Ishikawa (cell line): ENCODE data around the gene KRT7.
A peak's percentile ranks its signal among the peaks of the same experiment; 100 is the strongest.

Source experiments
- CEBPB ChIP-seq: IDR thresholded peaks from 2 replicates; pipeline ENCODE4 v1.6.1; 2012
- CREB1 ChIP-seq: IDR thresholded peaks from 2 replicates; pipeline ENCODE4 v1.6.1; 2012; ENCODE audit warnings: low read depth
- EGR1 ChIP-seq: IDR thresholded peaks from 2 replicates; pipeline ENCODE4 v1.6.1; 2012
- EP300 ChIP-seq: IDR thresholded peaks from 2 replicates; pipeline ENCODE4 v1.6.1; 2012; ENCODE audit warnings: borderline replicate concordance
- FOXM1 ChIP-seq: IDR thresholded peaks from 2 replicates; pipeline ENCODE4 v1.6.1; 2012; ENCODE audit warnings: low read depth, borderline replicate concordance
- NFIC ChIP-seq: IDR thresholded peaks from 2 replicates; pipeline ENCODE4 v1.6.1; 2012
- RAD21 ChIP-seq: IDR thresholded peaks from 2 replicates; pipeline ENCODE4 v1.6.1; 2012; ENCODE audit warnings: low read depth
- REST ChIP-seq: IDR thresholded peaks from 2 replicates; pipeline ENCODE4 v1.6.1; 2012; ENCODE audit warnings: low read depth, mild to moderate bottlenecking
- TAF1 ChIP-seq: IDR thresholded peaks from 2 replicates; pipeline ENCODE4 v1.6.1; 2012; ENCODE audit warnings: low read depth, mild to moderate bottlenecking
- TCF12 ChIP-seq: IDR thresholded peaks from 2 replicates; pipeline ENCODE4 v1.6.1; 2012; ENCODE audit warnings: low read depth
- TEAD4 ChIP-seq: IDR thresholded peaks from 2 replicates; pipeline ENCODE4 v1.6.1; 2012
- YY1 ChIP-seq: IDR thresholded peaks from 2 replicates; pipeline ENCODE4 v1.6.1; 2012; ENCODE audit warnings: low read depth
- ZBTB7A ChIP-seq: IDR thresholded peaks from 2 replicates; pipeline ENCODE4 v1.6.1; 2012; ENCODE audit warnings: low read depth
- TF ChIP-seq, protein P1 (sequence below): IDR thresholded peaks from 2 replicates; pipeline ENCODE4 v1.6.1; 2012
- TF ChIP-seq, protein P2 (sequence below): IDR thresholded peaks from 2 replicates; pipeline ENCODE4 v1.6.1; 2012

Gene KRT7

DNA sequence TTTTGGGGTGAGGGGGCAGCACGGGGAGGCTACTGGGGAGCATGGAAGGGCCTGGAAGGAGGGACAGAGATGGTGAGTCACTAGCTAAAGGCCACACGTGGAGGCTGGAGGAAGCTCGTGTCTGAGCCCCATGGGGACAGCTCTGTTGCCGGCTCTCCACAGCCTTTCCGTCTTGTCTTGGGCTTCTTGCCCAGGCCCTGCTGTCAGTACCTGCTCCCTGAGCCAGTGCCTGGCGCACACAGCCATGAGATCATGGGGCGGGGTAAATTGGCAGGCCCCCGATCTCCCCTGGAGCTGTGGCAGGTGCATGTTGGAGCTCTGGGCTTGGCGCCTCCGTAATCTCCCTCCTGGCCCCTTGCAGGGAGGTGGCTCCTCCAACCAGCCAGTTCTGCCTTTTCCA lies 25.1 kb upstream of the KRT7 start:
- peak; percentile 100 for TF ChIP-seq TCF12
- TF ChIP-seq ZBTB7A = peak; percentile 87
- peak; percentile 47; the same call in 1 of the 2 replicates for TF ChIP-seq RAD21
- TF ChIP-seq TAF1 = no peak; the same call in 1 of the 2 replicates
- no peak; the same call in 1 of the 2 replicates for TF ChIP-seq REST
- no peak for TF ChIP-seq CREB1
- 0 out of 2 replicates have a peak, but pooled peaks have one; percentile 34 for TF ChIP-seq EGR1
- TF ChIP-seq, protein P1, sequence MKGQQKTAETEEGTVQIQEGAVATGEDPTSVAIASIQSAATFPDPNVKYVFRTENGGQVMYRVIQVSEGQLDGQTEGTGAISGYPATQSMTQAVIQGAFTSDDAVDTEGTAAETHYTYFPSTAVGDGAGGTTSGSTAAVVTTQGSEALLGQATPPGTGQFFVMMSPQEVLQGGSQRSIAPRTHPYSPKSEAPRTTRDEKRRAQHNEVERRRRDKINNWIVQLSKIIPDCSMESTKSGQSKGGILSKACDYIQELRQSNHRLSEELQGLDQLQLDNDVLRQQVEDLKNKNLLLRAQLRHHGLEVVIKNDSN = peak; percentile 69
- peak; percentile 67; the same call in 1 of the 2 replicates for TF ChIP-seq YY1
- TF ChIP-seq NFIC = peak; percentile 100
- TF ChIP-seq CEBPB = peak; percentile 26; the same call in 1 of the 2 replicates
- TF ChIP-seq, protein P2, sequence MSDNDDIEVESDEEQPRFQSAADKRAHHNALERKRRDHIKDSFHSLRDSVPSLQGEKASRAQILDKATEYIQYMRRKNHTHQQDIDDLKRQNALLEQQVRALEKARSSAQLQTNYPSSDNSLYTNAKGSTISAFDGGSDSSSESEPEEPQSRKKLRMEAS = peak; percentile 97
- TF ChIP-seq EP300 = peak; percentile 98
- peak; percentile 87 for TF ChIP-seq TEAD4
- TF ChIP-seq FOXM1 = peak; percentile 90

GRCh38 chr12:52208424-52209165 lies 24.4 kb upstream of the KRT7 start:
- TF ChIP-seq ZBTB7A = no peak
- TF ChIP-seq, protein P2 = no peak
- TF ChIP-seq TEAD4 = no peak
- no peak for TF ChIP-seq YY1
- TF ChIP-seq, protein P1 = peak; percentile 63
- peak; percentile 17; the same call in 1 of the 2 replicates for TF ChIP-seq TAF1
- TF ChIP-seq TCF12 = no peak

- no peak for TF ChIP-seq EGR1
- no peak for TF ChIP-seq TAF1
- TF ChIP-seq, protein P2 = no peak
- TF ChIP-seq FOXM1 = no peak
- TF ChIP-seq EP300 = no peak
- no peak for TF ChIP-seq CREB1
- no peak for TF ChIP-seq TCF12
- no peak for TF ChIP-seq ZBTB7A
- TF ChIP-seq TEAD4 = no peak
- no peak for TF ChIP-seq REST
- TF ChIP-seq RAD21 = no peak
- TF ChIP-seq NFIC = no peak
- no peak for TF ChIP-seq YY1
- TF ChIP-seq, protein P1 = no peak
- no peak for TF ChIP-seq CEBPB
Measured at GRCh38 chr12:52209321-52209720, 23.7 kb upstream of the KRT7 start.

- TF ChIP-seq, protein P2 = no peak
- TF ChIP-seq NFIC = peak; percentile 28
Measured at GRCh38 chr12:52210186-52210924, 22.7 kb upstream of the KRT7 start.
